Measurements from ENCODE around the gene MACROD2.

DNA sequence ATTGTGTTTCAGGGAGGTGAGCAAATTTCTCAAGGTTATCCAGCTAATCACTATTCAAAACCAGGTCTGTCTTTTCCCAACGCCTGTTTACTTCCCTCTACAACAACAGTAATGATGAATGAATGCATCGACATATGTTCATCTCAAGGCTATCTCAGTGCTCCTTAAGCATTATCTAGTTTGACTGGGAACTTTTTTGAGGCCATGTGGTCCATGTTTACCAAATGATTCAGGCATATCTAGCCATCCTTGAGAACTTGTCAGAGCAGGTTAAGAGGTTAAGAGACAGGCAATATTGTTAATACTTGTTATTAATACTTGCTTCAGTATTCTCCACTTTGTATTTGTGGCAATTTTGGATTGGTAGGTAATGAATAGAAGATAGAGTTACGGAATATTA, 1380.5 kb downstream of the MACROD2 start:
- TF ChIP-seq ZNF133 (tag by site-specific recombination; IDR thresholded peaks at IDR 0.05) (no peak), ZNF654 (tag by site-specific recombination; IDR thresholded peaks at IDR 0.05; ENCODE audit: low read depth) (no peak), KLF10 (tag by site-specific recombination; IDR thresholded peaks at IDR 0.05) (no peak), ZNF366 (tag by site-specific recombination; conservative IDR thresholded peaks at IDR 0.05) (no peak), ZNF37A (tag by site-specific recombination; IDR thresholded peaks at IDR 0.05) (no peak), ZNF660 (tag by site-specific recombination; IDR thresholded peaks at IDR 0.05) (no peak), RBAK (tag by site-specific recombination; IDR thresholded peaks at IDR 0.05) (no peak)
- TF ChIP-seq, protein P1, sequence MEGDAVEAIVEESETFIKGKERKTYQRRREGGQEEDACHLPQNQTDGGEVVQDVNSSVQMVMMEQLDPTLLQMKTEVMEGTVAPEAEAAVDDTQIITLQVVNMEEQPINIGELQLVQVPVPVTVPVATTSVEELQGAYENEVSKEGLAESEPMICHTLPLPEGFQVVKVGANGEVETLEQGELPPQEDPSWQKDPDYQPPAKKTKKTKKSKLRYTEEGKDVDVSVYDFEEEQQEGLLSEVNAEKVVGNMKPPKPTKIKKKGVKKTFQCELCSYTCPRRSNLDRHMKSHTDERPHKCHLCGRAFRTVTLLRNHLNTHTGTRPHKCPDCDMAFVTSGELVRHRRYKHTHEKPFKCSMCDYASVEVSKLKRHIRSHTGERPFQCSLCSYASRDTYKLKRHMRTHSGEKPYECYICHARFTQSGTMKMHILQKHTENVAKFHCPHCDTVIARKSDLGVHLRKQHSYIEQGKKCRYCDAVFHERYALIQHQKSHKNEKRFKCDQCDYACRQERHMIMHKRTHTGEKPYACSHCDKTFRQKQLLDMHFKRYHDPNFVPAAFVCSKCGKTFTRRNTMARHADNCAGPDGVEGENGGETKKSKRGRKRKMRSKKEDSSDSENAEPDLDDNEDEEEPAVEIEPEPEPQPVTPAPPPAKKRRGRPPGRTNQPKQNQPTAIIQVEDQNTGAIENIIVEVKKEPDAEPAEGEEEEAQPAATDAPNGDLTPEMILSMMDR (tag by site-specific recombination; IDR thresholded peaks at IDR 0.05): no peak
- TF ChIP-seq, protein P2, sequence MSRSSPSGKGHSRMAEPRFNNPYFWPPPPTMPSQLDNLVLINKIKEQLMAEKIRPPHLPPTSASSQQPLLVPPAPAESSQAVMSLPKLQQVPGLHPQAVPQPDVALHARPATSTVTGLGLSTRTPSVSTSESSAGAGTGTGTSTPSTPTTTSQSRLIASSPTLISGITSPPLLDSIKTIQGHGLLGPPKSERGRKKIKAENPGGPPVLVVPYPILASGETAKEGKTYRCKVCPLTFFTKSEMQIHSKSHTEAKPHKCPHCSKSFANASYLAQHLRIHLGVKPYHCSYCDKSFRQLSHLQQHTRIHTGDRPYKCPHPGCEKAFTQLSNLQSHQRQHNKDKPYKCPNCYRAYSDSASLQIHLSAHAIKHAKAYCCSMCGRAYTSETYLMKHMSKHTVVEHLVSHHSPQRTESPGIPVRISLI (tag by site-specific recombination; IDR thresholded peaks at IDR 0.05): no peak
- TF ChIP-seq, protein P3, sequence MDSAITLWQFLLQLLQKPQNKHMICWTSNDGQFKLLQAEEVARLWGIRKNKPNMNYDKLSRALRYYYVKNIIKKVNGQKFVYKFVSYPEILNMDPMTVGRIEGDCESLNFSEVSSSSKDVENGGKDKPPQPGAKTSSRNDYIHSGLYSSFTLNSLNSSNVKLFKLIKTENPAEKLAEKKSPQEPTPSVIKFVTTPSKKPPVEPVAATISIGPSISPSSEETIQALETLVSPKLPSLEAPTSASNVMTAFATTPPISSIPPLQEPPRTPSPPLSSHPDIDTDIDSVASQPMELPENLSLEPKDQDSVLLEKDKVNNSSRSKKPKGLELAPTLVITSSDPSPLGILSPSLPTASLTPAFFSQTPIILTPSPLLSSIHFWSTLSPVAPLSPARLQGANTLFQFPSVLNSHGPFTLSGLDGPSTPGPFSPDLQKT (IDR thresholded peaks at IDR 0.05; ENCODE audit: borderline replicate concordance, low read depth, low read length): no peak
